ENCODE measurements around the gene AQP2. TPM values are rescaled to one million over a fixed set of nuclear protein-coding genes. Genes with fewer than 3 reads are reported as not detected.

The AQP2 gene
- total and polyA plus RNA-seq, 2 of the 13 experiments (the other 11 are each of a cell fraction or from before 2014, with no cell fraction given), result not detected

DNA sequence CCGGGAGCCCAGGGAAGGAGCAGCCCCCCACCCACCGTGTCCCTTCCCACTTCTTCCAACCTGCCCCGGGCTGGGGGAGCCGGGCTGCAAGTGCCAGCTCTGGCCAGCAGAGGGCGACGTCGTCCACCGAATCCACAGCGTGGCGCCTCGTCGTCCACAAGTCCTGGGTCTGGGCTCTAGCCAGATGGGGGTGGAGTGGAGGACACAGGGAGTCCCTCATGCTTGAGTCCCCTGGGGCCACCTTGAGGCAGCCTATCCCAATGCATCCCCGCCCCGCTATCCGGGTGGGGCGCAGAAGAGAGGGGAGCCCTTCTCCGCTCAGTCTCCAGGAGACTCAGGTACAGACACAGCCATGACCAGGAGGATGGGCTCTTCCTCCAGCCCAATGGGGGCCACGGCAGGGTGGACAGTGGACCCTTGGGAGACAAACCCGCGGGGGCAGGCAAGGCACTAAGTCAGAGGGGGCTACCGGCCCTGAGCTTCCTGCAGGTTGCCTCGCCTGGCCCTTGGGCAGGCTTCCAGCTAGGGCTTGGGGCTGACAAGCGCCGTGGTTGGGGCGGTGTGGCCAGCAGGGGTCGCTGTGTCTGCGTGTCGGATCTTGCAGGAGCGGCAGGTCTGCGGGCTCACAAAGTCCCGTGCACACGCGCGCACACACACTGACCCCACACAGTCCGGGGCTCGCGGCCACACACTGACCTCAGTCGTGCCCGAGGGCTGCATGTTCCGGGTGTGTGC is 16.7 kb downstream of the AQP2 start:
- ATAC-seq (peak; percentile 79), FAIRE-seq (peak; percentile 52), DNase-seq (ENCODE audit: low spot score) (peak; percentile 71)
- Histone ChIP-seq H3K4me3 (replicated peaks in 1 of 3; ENCODE audit: insufficient read depth in 1 of 3, low read depth in 2 of 3, low read length in 3 of 3) (peak overlapping the region; percentile 33 to 69 (median 40); a peak in 5 of 6 replicates), H4K20me1 (ENCODE audit: insufficient read depth, low read length) (no peaks in the 10 kb centered on the region), H3K4me1 (ENCODE audit: insufficient read depth, low read length) (peaks cover 54% of the 10 kb centered on the region), H3K9ac (ENCODE audit: insufficient read depth, low read depth, low read length) (no peak overlapping the region), H3K79me2 (ENCODE audit: insufficient read depth, low read length) (no peaks in the 10 kb centered on the region), H3K4me2 (ENCODE audit: low read depth, low read length) (peak overlapping the region; percentile 91), H2AFZ (ENCODE audit: low read length) (no peak overlapping the region), H3K27me3 (ENCODE audit: control insufficient read depth in 1 of 2, insufficient read depth in 2 of 2, low read length in 2 of 2) (peaks cover 5 to 65% of the 10 kb centered on the region in 2 experiments), H3K36me3 (replicated peaks in 1 of 2; ENCODE audit: control insufficient read depth in 1 of 2, insufficient read depth in 2 of 2, low read length in 2 of 2) (no peaks in the 10 kb centered on the region), H3K27ac (ENCODE audit: extremely low read length, insufficient read depth, low read length) (no peak overlapping the region), H3K9me3 (ENCODE audit: low read length) (no peaks in the 10 kb centered on the region)
- BruUV-seq (replicated peaks), result no TSS peak
- intact Hi-C loops (cut with micrococcal nuclease; ENCODE audit: unreplicated experiment) (loop anchor here (1.0 kb wide), 4 partner anchors 14 to 103 kb away; no protein-coding TSS in a partner anchor), in situ Hi-C loops (cut with HindIII; ENCODE audit: extremely low pct_ligation_motif_present, low pct_unique_long_range_greater_than_20kb) (no loop called here)
- CTCF ChIA-PET (ENCODE audit: low intra/inter-chr PET ratio, low total read pairs), result interaction anchor here (0.8 to 3.9 kb wide), 6 partner anchors 72 to 107 kb away, joined by 3 to 65 read pairs (median 4); partner anchors contain the start of gene ASIC1
- POLR2A ChIA-PET, result interaction anchor here (0.7 to 3.0 kb wide), 3 partner anchors 12 to 200 kb away, joined by 3 to 24 read pairs (median 3); partner anchors contain the start of gene CERS5
- WGBS (ENCODE audit: low lambda C conversion rate), result 10% methylated on average over 8 of the region's 40 CpGs
- TF ChIP-seq HMG20B (CRISPR knock-in tag; conservative IDR thresholded peaks at IDR 0.05), result no peak
- no peak for TF ChIP-seq HNF4A (CRISPR knock-in tag; IDR thresholded peaks at IDR 0.05)
- TF ChIP-seq ATF1 (CRISPR knock-in tag; IDR thresholded peaks at IDR 0.05), result no peak
- no peak for TF ChIP-seq CAMTA2 (CRISPR knock-in tag; IDR thresholded peaks at IDR 0.05; ENCODE audit: borderline replicate concordance)
- 0 out of 2 replicates have a peak, but pooled peaks have one; percentile 62 for TF ChIP-seq GTF3A (CRISPR knock-in tag; conservative IDR thresholded peaks at IDR 0.05)
- no peak for TF ChIP-seq FOXO4 (CRISPR knock-in tag; conservative IDR thresholded peaks at IDR 0.05)
- 0 out of 2 replicates have a peak, but pooled peaks have one; percentile 66 for TF ChIP-seq ZNF567 (CRISPR knock-in tag; IDR thresholded peaks at IDR 0.05; ENCODE audit: borderline replicate concordance)
- TF ChIP-seq, protein P1, sequence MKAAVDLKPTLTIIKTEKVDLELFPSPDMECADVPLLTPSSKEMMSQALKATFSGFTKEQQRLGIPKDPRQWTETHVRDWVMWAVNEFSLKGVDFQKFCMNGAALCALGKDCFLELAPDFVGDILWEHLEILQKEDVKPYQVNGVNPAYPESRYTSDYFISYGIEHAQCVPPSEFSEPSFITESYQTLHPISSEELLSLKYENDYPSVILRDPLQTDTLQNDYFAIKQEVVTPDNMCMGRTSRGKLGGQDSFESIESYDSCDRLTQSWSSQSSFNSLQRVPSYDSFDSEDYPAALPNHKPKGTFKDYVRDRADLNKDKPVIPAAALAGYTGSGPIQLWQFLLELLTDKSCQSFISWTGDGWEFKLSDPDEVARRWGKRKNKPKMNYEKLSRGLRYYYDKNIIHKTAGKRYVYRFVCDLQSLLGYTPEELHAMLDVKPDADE (CRISPR knock-in tag; IDR thresholded peaks at IDR 0.05), result peak; percentile 76; the same call in 1 of the 2 replicates
- TF ChIP-seq ZNF788 (CRISPR knock-in tag; IDR thresholded peaks at IDR 0.05; ENCODE audit: borderline replicate concordance), result peak; percentile 62; the same call in 1 of the 2 replicates
- TF ChIP-seq ELF1 (CRISPR knock-in tag; IDR thresholded peaks at IDR 0.05), result no peak
- 0 out of 2 replicates have a peak, but pooled peaks have one; percentile 32 for TF ChIP-seq ZNF607 (CRISPR knock-in tag; IDR thresholded peaks at IDR 0.05; ENCODE audit: borderline replicate concordance)
- TF ChIP-seq NKX3-1 (CRISPR knock-in tag; IDR thresholded peaks at IDR 0.05), result no peak
- no peak for TF ChIP-seq ZNF589 (CRISPR knock-in tag; conservative IDR thresholded peaks at IDR 0.05)
- no peak for TF ChIP-seq NCOA2 (CRISPR knock-in tag; IDR thresholded peaks at IDR 0.05)
- no peak for TF ChIP-seq AHDC1 (CRISPR knock-in tag; IDR thresholded peaks at IDR 0.05; ENCODE audit: borderline replicate concordance)

All from HepG2 (cell line).